Panc1 (cell line): ENCODE data around the gene TOR1A. TPM values are rescaled to one million over a fixed set of nuclear protein-coding genes. Genes with fewer than 3 reads are reported as not detected.

Experiments
- ATAC-seq: fragments of 200-7000 bp; cut with Tn5 transposase; 2 replicates; pipeline ENCODE4 v1.9.1; 2020; ENCODE audit warnings: mild to moderate bottlenecking, moderate library complexity
- BruUV-seq: library from RNA; stranded (reverse); fragments of 400-500 nt; replicated peaks from 2 replicates; lab custom pipeline; 2021; lab: Mats Ljungman, UMichigan
- CTCF ChIA-PET: fragments of 300-600 bp; sonication (Branson Sonifier 250); formaldehyde crosslinking; loops from one replicate; lab custom pipeline; 2022; ENCODE audit warnings: antibody characterized with exemption; lab: Charles Lee
- POLR2A ChIA-PET: fragments of 300-600 bp; sonication (Branson Sonifier 250); formaldehyde crosslinking; loops from one replicate; lab custom pipeline; 2022; ENCODE audit warnings: antibody characterized with exemption; lab: Charles Lee
- DNase-seq: peaks from one replicate; pipeline ENCODE4 v3.0.0-alpha.2; 2010; ENCODE audit warnings: low read depth, low spot score
- H3K27ac ChIP-seq: 2 replicates; pipeline ENCODE4 v1.5.1; 2011; ENCODE audit warnings: mild to moderate bottlenecking, low read length, inconsistent platforms
- H3K27me3 ChIP-seq: fragments of 200-500 bp; sonication (Bioruptor generic); 2 replicates; pipeline ENCODE4 v1.6.0; 2014; ENCODE audit warnings: low read length, inconsistent platforms; ENCODE audit not compliant: control insufficient read depth, insufficient read depth
- H3K36me3 ChIP-seq: fragments of 200-500 bp; sonication (Bioruptor generic); 2 replicates; pipeline ENCODE4 v1.5.1; 2014; ENCODE audit warnings: inconsistent platforms, mild to moderate bottlenecking, low read length, moderate library complexity; ENCODE audit not compliant: control insufficient read depth, insufficient read depth
- H3K4me1 ChIP-seq: 2 replicates; pipeline ENCODE4 v1.5.1; 2011; ENCODE audit warnings: inconsistent platforms, mild to moderate bottlenecking, low read length, moderate library complexity; ENCODE audit not compliant: control insufficient read depth, insufficient read depth
- H3K4me3 ChIP-seq, 2 experiments: 2 replicates each; pipeline ENCODE4 v1.5.1; 2011 to 2012; ENCODE audit warnings: low read depth in 2 of 2, low read length in 2 of 2, mild to moderate bottlenecking in 2 of 2, inconsistent platforms in 1 of 2, moderate library complexity in 1 of 2
- H3K9me3 ChIP-seq: fragments of 200-500 bp; sonication (Bioruptor generic); 2 replicates; pipeline ENCODE4 v1.5.1; 2014; ENCODE audit warnings: low read depth, mild to moderate bottlenecking, inconsistent platforms, low read length, moderate library complexity; ENCODE audit not compliant: control insufficient read depth, insufficient read depth
- POLR2AphosphoS5 ChIP-seq: IDR thresholded peaks from 2 replicates; pipeline ENCODE4 v1.6.1; 2012; ENCODE audit warnings: mild to moderate bottlenecking, low read depth, low read length, moderate library complexity
- REST ChIP-seq, 2 experiments: IDR thresholded peaks; 2 replicates each; pipeline ENCODE4 v1.6.1; 2011 to 2012; ENCODE audit warnings: low read depth in 2 of 2, control low read depth in 1 of 2, low read length in 1 of 2, mild to moderate bottlenecking in 1 of 2, moderate library complexity in 1 of 2; ENCODE audit not compliant: insufficient read depth in 1 of 2
- SIN3A ChIP-seq: IDR thresholded peaks from 2 replicates; pipeline ENCODE4 v1.6.1; 2012; ENCODE audit warnings: low read depth, mild to moderate bottlenecking, low read length, moderate library complexity, borderline replicate concordance; ENCODE audit not compliant: insufficient read depth
- TCF7L2 ChIP-seq: IDR thresholded peaks from 2 replicates; pipeline ENCODE4 v1.6.1; 2011; ENCODE audit warnings: mild to moderate bottlenecking, low read depth, low read length, inconsistent platforms
- in situ Hi-C: cut with HindIII; loops from 2 replicates; pipeline ENCODE4 v1.10.0; 2016; ENCODE audit warnings: low sequenced_read_pairs, low pct_unique_long_range_greater_than_20kb
- intact Hi-C: fragments of 100-400 bp; cut with micrococcal nuclease; formaldehyde crosslinking; loops from one replicate; pipeline ENCODE4 v1.10.0; 2022; ENCODE audit not compliant: unreplicated experiment
- total RNA-seq: library from RNA; stranded (reverse); gene quantifications from one replicate; pipeline ENCODE4 v1.2.1, GENCODE V29; 2021; ENCODE audit not compliant: unreplicated experiment
- TF ChIP-seq, protein P1 (sequence below): fragments of 450-650 bp; IDR thresholded peaks from 2 replicates; pipeline ENCODE4 v1.5.1; 2017; ENCODE audit warnings: mild to moderate bottlenecking

TOR1A gene
- total RNA-seq, 1 experiment from 2014 or later: 33.6 TPM

DNA sequence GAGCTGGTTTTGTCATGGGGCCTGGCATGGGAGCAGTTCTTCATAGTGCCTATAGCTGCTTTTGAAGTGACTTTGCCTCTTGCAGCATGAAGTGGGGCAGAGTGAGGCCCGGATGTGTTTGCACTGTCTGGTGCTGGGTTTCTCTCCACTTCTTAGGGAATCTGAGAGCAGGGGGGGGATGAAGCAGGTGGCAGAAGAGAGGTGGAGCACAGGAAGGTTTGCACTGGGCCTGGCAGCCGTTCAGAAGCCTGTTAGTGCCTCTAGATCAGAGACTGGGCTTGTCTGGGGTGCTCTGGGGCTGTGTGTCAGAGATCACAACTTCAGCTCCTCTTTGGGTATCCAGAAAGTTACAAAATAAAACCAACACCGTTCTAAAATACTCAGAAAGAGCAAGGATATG lies 29.7 kb upstream of the TOR1A start:
- H3K4me1 ChIP-seq: no peaks in the 10 kb centered on the region
- DNase-seq (no peak), ATAC-seq (no peak)
- no peaks in the 10 kb centered on the region for H3K9me3 ChIP-seq
- no peaks in the 10 kb centered on the region for H3K36me3 ChIP-seq
- CTCF ChIA-PET: no interaction called here
- intact Hi-C loops (no loop called here), in situ Hi-C loops (no loop called here)
- no peaks in the 10 kb centered on the region for H3K27me3 ChIP-seq
- TF ChIP-seq POLR2AphosphoS5: no peak
- TF ChIP-seq REST (IDR thresholded peaks at IDR 0.05; ENCODE audit: insufficient read depth in 1 of 2, low read depth in 2 of 2, low read length in 1 of 2): no peak
- no peak for TF ChIP-seq TCF7L2
- TF ChIP-seq, protein P1, sequence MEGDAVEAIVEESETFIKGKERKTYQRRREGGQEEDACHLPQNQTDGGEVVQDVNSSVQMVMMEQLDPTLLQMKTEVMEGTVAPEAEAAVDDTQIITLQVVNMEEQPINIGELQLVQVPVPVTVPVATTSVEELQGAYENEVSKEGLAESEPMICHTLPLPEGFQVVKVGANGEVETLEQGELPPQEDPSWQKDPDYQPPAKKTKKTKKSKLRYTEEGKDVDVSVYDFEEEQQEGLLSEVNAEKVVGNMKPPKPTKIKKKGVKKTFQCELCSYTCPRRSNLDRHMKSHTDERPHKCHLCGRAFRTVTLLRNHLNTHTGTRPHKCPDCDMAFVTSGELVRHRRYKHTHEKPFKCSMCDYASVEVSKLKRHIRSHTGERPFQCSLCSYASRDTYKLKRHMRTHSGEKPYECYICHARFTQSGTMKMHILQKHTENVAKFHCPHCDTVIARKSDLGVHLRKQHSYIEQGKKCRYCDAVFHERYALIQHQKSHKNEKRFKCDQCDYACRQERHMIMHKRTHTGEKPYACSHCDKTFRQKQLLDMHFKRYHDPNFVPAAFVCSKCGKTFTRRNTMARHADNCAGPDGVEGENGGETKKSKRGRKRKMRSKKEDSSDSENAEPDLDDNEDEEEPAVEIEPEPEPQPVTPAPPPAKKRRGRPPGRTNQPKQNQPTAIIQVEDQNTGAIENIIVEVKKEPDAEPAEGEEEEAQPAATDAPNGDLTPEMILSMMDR: no peak
- TF ChIP-seq SIN3A: no peak
- no TSS peak for BruUV-seq
- POLR2A ChIA-PET: no interaction called here
- H3K27ac ChIP-seq: no peak overlapping the region
- no peak overlapping the region for H3K4me3 ChIP-seq

DNA sequence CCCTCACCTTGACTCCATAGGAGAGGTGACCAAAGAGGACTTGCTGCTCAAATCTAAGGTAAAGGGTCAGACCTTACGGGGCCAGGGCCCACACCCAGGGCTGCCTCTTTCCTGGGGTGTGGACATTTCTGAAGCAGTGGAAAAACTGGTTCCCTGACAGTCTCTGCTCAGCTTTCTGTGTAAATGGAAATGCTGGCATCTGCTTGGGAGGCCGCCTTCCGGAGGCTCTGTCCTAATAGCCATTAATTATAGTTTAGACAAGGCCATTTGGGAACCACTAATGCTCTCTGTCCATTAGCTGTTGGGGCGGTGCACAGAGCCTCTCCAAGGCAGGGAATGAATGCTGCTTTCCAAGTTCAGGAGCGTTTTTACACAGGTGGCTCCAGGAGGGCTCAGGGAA lies 28.6 kb upstream of the TOR1A start:
- no peak for ATAC-seq
- BruUV-seq: no TSS peak
- H3K4me1 ChIP-seq: no peaks in the 10 kb centered on the region
- ChIA-PET POLR2A (no interaction called here), CTCF (no interaction called here)
- in situ Hi-C loops: no loop called here
- DNase-seq: no peak
- no peak for TF ChIP-seq REST (IDR thresholded peaks at IDR 0.05; ENCODE audit: insufficient read depth in 1 of 2, low read depth in 2 of 2, low read length in 1 of 2)
- TF ChIP-seq POLR2AphosphoS5: no peak
- no peak for TF ChIP-seq SIN3A
- TF ChIP-seq TCF7L2: no peak
- TF ChIP-seq, protein P1: no peak
- no peaks in the 10 kb centered on the region for H3K36me3 ChIP-seq
- H3K27ac ChIP-seq: no peak overlapping the region
- intact Hi-C loops: no loop called here
- H3K9me3 ChIP-seq: no peaks in the 10 kb centered on the region
- no peaks in the 10 kb centered on the region for H3K27me3 ChIP-seq
- H3K4me3 ChIP-seq: no peak overlapping the region
